GM06990 (cell line): ENCODE measurements around the gene ZNF223.
A peak's percentile ranks its signal among the peaks of the same experiment; 100 is the strongest.

ENCODE experiments used
- DNase-seq: peaks from one replicate; pipeline ENCODE4 v3.0.0-alpha.2; 2011; ENCODE audit not compliant: insufficient read length; ENCODE audit errors: extremely low read depth
- H3K27me3 ChIP-seq: replicated peaks from 2 replicates; pipeline ENCODE4 v1.6.0; 2011; ENCODE audit warnings: low read length; ENCODE audit not compliant: control insufficient read depth, insufficient read depth
- H3K36me3 ChIP-seq: 2 replicates; pipeline ENCODE4 v1.5.1; 2011; ENCODE audit warnings: low read length; ENCODE audit not compliant: control insufficient read depth, insufficient read depth
- H3K4me3 ChIP-seq: replicated peaks from 2 replicates; pipeline ENCODE4 v1.5.1; 2011; ENCODE audit warnings: low read depth, mild to moderate bottlenecking, control low read depth, low read length
- CTCF ChIP-seq: IDR thresholded peaks from 2 replicates; pipeline ENCODE4 v1.5.1; 2011; ENCODE audit warnings: low read length, control low read depth, mild to moderate bottlenecking, inconsistent platforms; ENCODE audit not compliant: insufficient read depth, poor library complexity, severe bottlenecking

Gene ZNF223

GRCh38 chr19:44051650-44052402, at the start of gene ZNF223:
Gene ZNF223, plus strand, starts transcription at chr19:44052036. Its CDS starts 3,141 bp downstream, at chr19:44055177.
- TF ChIP-seq CTCF, result no peak
- DNase-seq, result peak; percentile 59
- H3K4me3 ChIP-seq, result peak within 1 kb of the TSS; percentile 65

DNA sequence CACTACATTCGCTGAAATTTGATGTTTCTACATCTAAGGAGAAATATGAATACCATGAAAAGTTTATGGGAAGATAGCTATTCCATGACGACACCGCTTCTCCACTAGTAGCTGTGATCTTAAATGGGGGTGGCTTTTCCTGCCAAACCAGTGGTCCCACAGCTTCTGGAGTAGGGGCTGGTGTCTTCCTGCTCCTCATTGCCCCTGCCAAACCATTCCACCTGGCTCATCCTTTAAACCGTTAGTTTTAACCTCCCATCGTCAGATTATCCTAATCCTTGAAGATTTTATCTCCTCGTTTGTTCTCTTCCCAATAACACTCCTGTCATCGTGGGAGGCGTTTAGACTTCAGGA, 49.6 kb upstream of the ZNF223 start:
- peak overlapping the region; percentile 93 for H3K4me3 ChIP-seq
- no peak for DNase-seq

More at GRCh38 chr19:44051650-44052402, at the start of gene ZNF223:
- H3K27me3 ChIP-seq, result no peaks in the 10 kb centered on the region
- H3K36me3 ChIP-seq, result no peaks in the 10 kb centered on the region

DNA sequence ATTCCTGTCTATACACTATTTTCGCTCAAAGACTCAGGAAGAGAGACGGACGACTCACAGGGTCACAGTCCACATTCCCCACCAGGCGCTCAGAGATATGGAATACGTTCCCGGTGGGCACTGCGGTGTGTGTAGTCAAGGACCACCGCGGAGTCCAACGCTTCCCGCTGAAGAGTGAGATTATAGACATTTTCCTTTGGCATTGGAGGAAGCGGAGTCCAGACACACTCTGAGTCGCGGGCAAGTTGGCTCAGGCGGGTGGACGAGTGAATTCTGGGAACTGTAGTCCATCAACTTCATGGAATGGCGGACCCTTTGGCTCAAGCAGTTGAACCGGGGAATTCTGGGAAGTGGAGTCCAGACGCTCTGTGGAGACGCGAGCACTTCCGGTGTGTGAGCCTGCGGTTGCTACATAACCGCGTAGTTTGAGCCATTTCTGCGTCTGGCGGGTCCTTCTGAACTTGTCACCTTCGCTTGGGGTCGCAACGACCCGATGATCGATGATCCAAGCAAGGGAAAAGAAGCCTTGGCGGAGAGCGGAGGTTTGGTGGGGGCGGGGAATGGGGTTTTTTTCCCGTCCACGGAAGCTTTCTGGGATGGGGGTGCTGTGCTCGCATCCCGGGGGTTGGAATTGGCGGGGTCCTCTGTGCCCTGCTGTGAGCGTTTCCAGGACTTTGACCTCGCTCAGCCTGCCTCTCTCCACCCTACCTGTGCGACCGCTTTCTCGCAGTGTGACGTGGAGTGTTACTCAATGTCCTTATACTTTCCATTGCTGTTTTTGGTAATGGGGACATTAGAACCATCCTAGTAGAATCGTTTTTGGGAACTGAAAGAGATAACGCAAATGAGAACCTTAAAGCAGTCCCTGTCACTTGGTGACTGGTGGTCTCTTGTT, 49.0 kb upstream of the ZNF223 start, which contains the start of gene ZNF230:
Gene ZNF230, plus strand, starts transcription at position 392 of the 895 bp plus-strand sequence. CDS start 4,122 bp downstream, outside the sequence.
- Histone ChIP-seq H3K4me3 (peak within 1 kb of the TSS; percentile 93), H3K27me3 (no peaks in the 10 kb centered on the region), H3K36me3 (no peaks in the 10 kb centered on the region; the same call in 1 of the 2 replicates)
- TF ChIP-seq CTCF, result no peak
- DNase-seq, result peak; percentile 84

More for the DNA sequence above, 49.6 kb upstream of the ZNF223 start:
- TF ChIP-seq CTCF, result no peak
- Histone ChIP-seq H3K36me3 (no peaks in the 10 kb centered on the region; the same call in none of the 2 replicates), H3K27me3 (no peaks in the 10 kb centered on the region)

GRCh38 chr19:44003461-44004009, 48.3 kb upstream of the ZNF223 start:
- H3K4me3 ChIP-seq, result peak overlapping the region; percentile 93
- DNase-seq, result peak; percentile 44
- peak; percentile 13 for TF ChIP-seq CTCF
- H3K27me3 ChIP-seq, result no peaks in the 10 kb centered on the region
- peaks cover 1% of the 10 kb centered on the region; the same call in 1 of the 2 replicates for H3K36me3 ChIP-seq

GRCh38 chr19:44005973-44006372, 45.9 kb upstream of the ZNF223 start:
- no peak for TF ChIP-seq CTCF
- DNase-seq, result no peak
- no peak overlapping the region for H3K4me3 ChIP-seq
- H3K36me3 ChIP-seq, result peaks cover 18% of the 10 kb centered on the region
- no peaks in the 10 kb centered on the region for H3K27me3 ChIP-seq
